ENCODE measurements around the gene SLIT3. TPM values are rescaled to one million over a fixed set of nuclear protein-coding genes. Genes with fewer than 3 reads are reported as not detected.

SLIT3 gene
- total RNA-seq, 3 donors from 2014 or later (not counting 1 experiment from before 2014, with no cell fraction given): 0.34 to 0.80 TPM; not detected in 1

- peaks cover 9 to 14% of the 10 kb centered on the region in 2 donors for H3K27me3 Mint-ChIP-seq (ENCODE audit: low read depth in 2 of 2)
Measured at GRCh38 chr5:168736281-168736831, 564.6 kb downstream of the SLIT3 start.

DNA sequence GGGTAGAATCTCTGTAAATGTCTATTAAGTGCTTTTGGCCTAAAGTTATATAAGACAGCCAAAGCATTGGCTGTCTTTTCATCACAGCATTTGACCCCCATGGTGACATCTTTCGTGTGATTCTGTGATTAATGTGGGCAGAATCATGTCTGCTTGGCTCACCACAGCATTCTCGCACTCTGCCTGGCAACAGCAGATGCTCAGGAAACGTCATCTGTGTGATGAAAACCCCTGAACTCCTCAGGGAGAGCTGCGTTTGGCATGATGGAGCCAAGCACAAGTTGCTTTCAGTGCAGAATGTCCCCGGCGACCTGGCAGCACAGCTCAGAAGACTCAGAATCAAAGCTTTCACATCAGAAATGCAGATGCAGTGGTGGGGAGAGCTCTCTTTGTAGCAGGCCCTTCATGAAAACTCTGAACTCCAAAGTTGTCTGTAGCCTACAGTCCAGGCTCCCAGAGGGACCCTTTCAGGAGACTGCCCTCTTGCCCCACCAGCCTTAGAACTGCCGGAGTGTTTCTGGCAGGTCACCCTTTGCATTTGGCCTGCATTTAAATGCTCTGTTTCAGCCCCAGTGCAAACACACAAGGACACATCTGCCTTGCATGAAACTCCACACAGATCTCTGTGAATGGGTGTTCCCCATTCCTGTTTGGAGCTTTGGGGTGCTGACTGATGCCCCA, 566.2 kb downstream of the SLIT3 start:
- no peak overlapping the region for H3K4me3 Mint-ChIP-seq
- no peaks in the 10 kb centered on the region for H3K4me1 ChIP-seq (ENCODE audit: control insufficient read depth, insufficient read depth, low read length)
- TF ChIP-seq, protein P1, sequence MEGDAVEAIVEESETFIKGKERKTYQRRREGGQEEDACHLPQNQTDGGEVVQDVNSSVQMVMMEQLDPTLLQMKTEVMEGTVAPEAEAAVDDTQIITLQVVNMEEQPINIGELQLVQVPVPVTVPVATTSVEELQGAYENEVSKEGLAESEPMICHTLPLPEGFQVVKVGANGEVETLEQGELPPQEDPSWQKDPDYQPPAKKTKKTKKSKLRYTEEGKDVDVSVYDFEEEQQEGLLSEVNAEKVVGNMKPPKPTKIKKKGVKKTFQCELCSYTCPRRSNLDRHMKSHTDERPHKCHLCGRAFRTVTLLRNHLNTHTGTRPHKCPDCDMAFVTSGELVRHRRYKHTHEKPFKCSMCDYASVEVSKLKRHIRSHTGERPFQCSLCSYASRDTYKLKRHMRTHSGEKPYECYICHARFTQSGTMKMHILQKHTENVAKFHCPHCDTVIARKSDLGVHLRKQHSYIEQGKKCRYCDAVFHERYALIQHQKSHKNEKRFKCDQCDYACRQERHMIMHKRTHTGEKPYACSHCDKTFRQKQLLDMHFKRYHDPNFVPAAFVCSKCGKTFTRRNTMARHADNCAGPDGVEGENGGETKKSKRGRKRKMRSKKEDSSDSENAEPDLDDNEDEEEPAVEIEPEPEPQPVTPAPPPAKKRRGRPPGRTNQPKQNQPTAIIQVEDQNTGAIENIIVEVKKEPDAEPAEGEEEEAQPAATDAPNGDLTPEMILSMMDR (IDR thresholded peaks at IDR 0.05): no peak
- H3K4me1 Mint-ChIP-seq: no peaks in the 10 kb centered on the region
- H3K27ac Mint-ChIP-seq: no peak overlapping the region
- H3K9me3 Mint-ChIP-seq: peaks cover 3 to 7% of the 10 kb centered on the region in 2 donors
- H3K27me3 ChIP-seq (ENCODE audit: control insufficient read depth, insufficient read depth, low read length): no peaks in the 10 kb centered on the region
- DNase-seq (no peak), ATAC-seq (no peak)
- no peak overlapping the region for H3K4me3 ChIP-seq (ENCODE audit: low read length)
- 66% methylated on average over 7 of the region's 7 CpGs for whole genome bisulfite sequencing (ENCODE audit: insufficient coverage)
- H3K36me3 Mint-ChIP-seq: peaks cover 4% of the 10 kb centered on the region
- intact Hi-C loops (cut with micrococcal nuclease): no loop called here
- peaks cover 15% of the 10 kb centered on the region in 2 donors for H3K27me3 Mint-ChIP-seq (ENCODE audit: low read depth in 2 of 2)
- H3K36me3 ChIP-seq (ENCODE audit: control insufficient read depth, insufficient read depth, low read length): no peaks in the 10 kb centered on the region
- H3K27ac ChIP-seq (ENCODE audit: low read length): no peak overlapping the region
- H3K9me3 ChIP-seq (ENCODE audit: control insufficient read depth, insufficient read depth, low read length): no peaks in the 10 kb centered on the region

More at GRCh38 chr5:168736281-168736831, 564.6 kb downstream of the SLIT3 start:
- no peak overlapping the region for H3K4me3 Mint-ChIP-seq
- Histone ChIP-seq H3K4me1 (ENCODE audit: control insufficient read depth, insufficient read depth, low read length) (no peaks in the 10 kb centered on the region), H3K27me3 (ENCODE audit: control insufficient read depth, insufficient read depth, low read length) (no peaks in the 10 kb centered on the region), H3K36me3 (ENCODE audit: control insufficient read depth, insufficient read depth, low read length) (no peaks in the 10 kb centered on the region), H3K4me3 (ENCODE audit: low read length) (no peak overlapping the region), H3K27ac (ENCODE audit: low read length) (no peak overlapping the region), H3K9me3 (ENCODE audit: control insufficient read depth, insufficient read depth, low read length) (no peaks in the 10 kb centered on the region)
- intact Hi-C loops (cut with micrococcal nuclease): no loop called here
- no peaks in the 10 kb centered on the region for H3K4me1 Mint-ChIP-seq
- no peak overlapping the region for H3K27ac Mint-ChIP-seq
- no peaks in the 10 kb centered on the region for H3K36me3 Mint-ChIP-seq
- TF ChIP-seq, protein P1 (IDR thresholded peaks at IDR 0.05): no peak
- no peak for DNase-seq
- no peak for ATAC-seq
- WGBS (ENCODE audit: insufficient coverage): 84% methylated on average over 1 of the region's 1 CpG
- no peaks in the 10 kb centered on the region for H3K9me3 Mint-ChIP-seq

GRCh38 chr5:168734119-168734518, 566.8 kb downstream of the SLIT3 start:
- Histone ChIP-seq H3K27ac (ENCODE audit: low read length) (no peak overlapping the region), H3K9me3 (ENCODE audit: control insufficient read depth, insufficient read depth, low read length) (no peaks in the 10 kb centered on the region), H3K36me3 (ENCODE audit: control insufficient read depth, insufficient read depth, low read length) (no peaks in the 10 kb centered on the region), H3K27me3 (ENCODE audit: control insufficient read depth, insufficient read depth, low read length) (no peaks in the 10 kb centered on the region), H3K4me1 (ENCODE audit: control insufficient read depth, insufficient read depth, low read length) (no peaks in the 10 kb centered on the region), H3K4me3 (ENCODE audit: low read length) (no peak overlapping the region)
- intact Hi-C loops (cut with micrococcal nuclease): no loop called here
- ATAC-seq (no peak), DNase-seq (no peak)
- Mint-ChIP-seq H3K27me3 (ENCODE audit: low read depth in 2 of 2) (peaks cover 19% of the 10 kb centered on the region in 2 donors), H3K4me1 (no peaks in the 10 kb centered on the region), H3K9me3 (peaks cover 4 to 10% of the 10 kb centered on the region in 2 donors), H3K36me3 (peaks cover 10% of the 10 kb centered on the region), H3K27ac (no peak overlapping the region), H3K4me3 (no peak overlapping the region)
- TF ChIP-seq, protein P1 (IDR thresholded peaks at IDR 0.05): no peak
- WGBS (ENCODE audit: insufficient coverage): 39% methylated on average over 1 of the region's 1 CpG

Data from natural killer cell (primary cell).